Measurements from ENCODE around the gene BCHE. TPM values are rescaled to one million over a fixed set of nuclear protein-coding genes. Genes with fewer than 3 reads are reported as not detected.

The BCHE gene
- total and polyA plus RNA-seq, 2 of the 13 experiments (the other 11 are each of a cell fraction or from before 2014, with no cell fraction given), result not detected

DNA sequence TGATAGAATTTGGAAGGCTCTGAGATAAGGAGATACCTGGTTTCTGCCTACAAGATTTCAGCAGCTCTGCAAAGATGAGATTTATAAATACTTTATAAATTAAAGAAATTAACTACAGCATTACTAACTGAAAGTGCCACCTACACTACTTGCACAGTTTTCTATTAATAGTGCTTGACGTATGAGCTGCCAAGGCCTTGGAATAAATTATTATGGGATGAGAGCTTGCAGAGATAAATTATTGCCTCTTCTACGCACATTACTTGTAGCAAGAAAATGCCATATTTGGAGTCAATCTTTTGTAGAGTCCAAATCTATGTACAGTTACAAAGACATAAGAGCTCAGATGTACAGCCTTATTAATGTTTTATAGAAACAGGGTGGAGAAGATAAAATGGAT lies 89.1 kb downstream of the BCHE start:
- intact Hi-C loops (cut with micrococcal nuclease; ENCODE audit: unreplicated experiment), result no loop called here
- Histone ChIP-seq H3K4me3 (replicated peaks in 1 of 3; ENCODE audit: insufficient read depth in 1 of 3, low read depth in 2 of 3, low read length in 3 of 3) (no peak overlapping the region), H3K4me1 (ENCODE audit: insufficient read depth, low read length) (no peaks in the 10 kb centered on the region), H3K4me2 (ENCODE audit: low read depth, low read length) (no peak overlapping the region), H3K36me3 (replicated peaks in 1 of 2; ENCODE audit: control insufficient read depth in 1 of 2, insufficient read depth in 2 of 2, low read length in 2 of 2) (no peaks in the 10 kb centered on the region), H4K20me1 (ENCODE audit: insufficient read depth, low read length) (no peaks in the 10 kb centered on the region), H3K27me3 (ENCODE audit: control insufficient read depth in 1 of 2, insufficient read depth in 2 of 2, low read length in 2 of 2) (no peaks in the 10 kb centered on the region; a peak in 1 of 5 replicates), H2AFZ (ENCODE audit: low read length) (no peak overlapping the region), H3K79me2 (ENCODE audit: insufficient read depth, low read length) (no peaks in the 10 kb centered on the region), H3K9me3 (ENCODE audit: low read length) (no peaks in the 10 kb centered on the region), H3K9ac (ENCODE audit: insufficient read depth, low read depth, low read length) (no peak overlapping the region), H3K27ac (ENCODE audit: extremely low read length, insufficient read depth, low read length) (no peak overlapping the region)
- ATAC-seq (no peak), DNase-seq (ENCODE audit: low spot score) (no peak), FAIRE-seq (no peak)
- ChIA-PET POLR2A (no interaction called here), CTCF (ENCODE audit: low intra/inter-chr PET ratio, low total read pairs) (no interaction called here)
- BruUV-seq (replicated peaks), result no TSS peak
- TF ChIP-seq FOXM1 (CRISPR knock-in tag; IDR thresholded peaks at IDR 0.05), result no peak
- TF ChIP-seq, protein P1, sequence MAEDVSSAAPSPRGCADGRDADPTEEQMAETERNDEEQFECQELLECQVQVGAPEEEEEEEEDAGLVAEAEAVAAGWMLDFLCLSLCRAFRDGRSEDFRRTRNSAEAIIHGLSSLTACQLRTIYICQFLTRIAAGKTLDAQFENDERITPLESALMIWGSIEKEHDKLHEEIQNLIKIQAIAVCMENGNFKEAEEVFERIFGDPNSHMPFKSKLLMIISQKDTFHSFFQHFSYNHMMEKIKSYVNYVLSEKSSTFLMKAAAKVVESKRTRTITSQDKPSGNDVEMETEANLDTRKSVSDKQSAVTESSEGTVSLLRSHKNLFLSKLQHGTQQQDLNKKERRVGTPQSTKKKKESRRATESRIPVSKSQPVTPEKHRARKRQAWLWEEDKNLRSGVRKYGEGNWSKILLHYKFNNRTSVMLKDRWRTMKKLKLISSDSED (CRISPR knock-in tag; IDR thresholded peaks at IDR 0.05), result no peak
- TF ChIP-seq CCAR2 (optimal IDR thresholded peaks at IDR 0.05; ENCODE audit: low read depth, low read length), result no peak
- TF ChIP-seq ETV5 (CRISPR knock-in tag; IDR thresholded peaks at IDR 0.05; ENCODE audit: borderline replicate concordance), result no peak
- no peak for TF ChIP-seq POLR2AphosphoS2 (IDR thresholded peaks at IDR 0.05; ENCODE audit: low read depth, low read length)
- TF ChIP-seq ZNF256 (CRISPR knock-in tag; conservative IDR thresholded peaks at IDR 0.05), result no peak
- TF ChIP-seq, protein P2, sequence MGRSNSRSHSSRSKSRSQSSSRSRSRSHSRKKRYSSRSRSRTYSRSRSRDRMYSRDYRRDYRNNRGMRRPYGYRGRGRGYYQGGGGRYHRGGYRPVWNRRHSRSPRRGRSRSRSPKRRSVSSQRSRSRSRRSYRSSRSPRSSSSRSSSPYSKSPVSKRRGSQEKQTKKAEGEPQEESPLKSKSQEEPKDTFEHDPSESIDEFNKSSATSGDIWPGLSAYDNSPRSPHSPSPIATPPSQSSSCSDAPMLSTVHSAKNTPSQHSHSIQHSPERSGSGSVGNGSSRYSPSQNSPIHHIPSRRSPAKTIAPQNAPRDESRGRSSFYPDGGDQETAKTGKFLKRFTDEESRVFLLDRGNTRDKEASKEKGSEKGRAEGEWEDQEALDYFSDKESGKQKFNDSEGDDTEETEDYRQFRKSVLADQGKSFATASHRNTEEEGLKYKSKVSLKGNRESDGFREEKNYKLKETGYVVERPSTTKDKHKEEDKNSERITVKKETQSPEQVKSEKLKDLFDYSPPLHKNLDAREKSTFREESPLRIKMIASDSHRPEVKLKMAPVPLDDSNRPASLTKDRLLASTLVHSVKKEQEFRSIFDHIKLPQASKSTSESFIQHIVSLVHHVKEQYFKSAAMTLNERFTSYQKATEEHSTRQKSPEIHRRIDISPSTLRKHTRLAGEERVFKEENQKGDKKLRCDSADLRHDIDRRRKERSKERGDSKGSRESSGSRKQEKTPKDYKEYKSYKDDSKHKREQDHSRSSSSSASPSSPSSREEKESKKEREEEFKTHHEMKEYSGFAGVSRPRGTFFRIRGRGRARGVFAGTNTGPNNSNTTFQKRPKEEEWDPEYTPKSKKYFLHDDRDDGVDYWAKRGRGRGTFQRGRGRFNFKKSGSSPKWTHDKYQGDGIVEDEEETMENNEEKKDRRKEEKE (IDR thresholded peaks at IDR 0.05), result no peak
- in situ Hi-C loops (cut with HindIII; ENCODE audit: extremely low pct_ligation_motif_present, low pct_unique_long_range_greater_than_20kb), result no loop called here
- 59% methylated on average over 2 of the region's 2 CpGs for WGBS (ENCODE audit: low lambda C conversion rate)
